Measurements from ENCODE around the gene METTL16.

- TF ChIP-seq, protein P1, sequence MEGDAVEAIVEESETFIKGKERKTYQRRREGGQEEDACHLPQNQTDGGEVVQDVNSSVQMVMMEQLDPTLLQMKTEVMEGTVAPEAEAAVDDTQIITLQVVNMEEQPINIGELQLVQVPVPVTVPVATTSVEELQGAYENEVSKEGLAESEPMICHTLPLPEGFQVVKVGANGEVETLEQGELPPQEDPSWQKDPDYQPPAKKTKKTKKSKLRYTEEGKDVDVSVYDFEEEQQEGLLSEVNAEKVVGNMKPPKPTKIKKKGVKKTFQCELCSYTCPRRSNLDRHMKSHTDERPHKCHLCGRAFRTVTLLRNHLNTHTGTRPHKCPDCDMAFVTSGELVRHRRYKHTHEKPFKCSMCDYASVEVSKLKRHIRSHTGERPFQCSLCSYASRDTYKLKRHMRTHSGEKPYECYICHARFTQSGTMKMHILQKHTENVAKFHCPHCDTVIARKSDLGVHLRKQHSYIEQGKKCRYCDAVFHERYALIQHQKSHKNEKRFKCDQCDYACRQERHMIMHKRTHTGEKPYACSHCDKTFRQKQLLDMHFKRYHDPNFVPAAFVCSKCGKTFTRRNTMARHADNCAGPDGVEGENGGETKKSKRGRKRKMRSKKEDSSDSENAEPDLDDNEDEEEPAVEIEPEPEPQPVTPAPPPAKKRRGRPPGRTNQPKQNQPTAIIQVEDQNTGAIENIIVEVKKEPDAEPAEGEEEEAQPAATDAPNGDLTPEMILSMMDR (IDR thresholded peaks at IDR 0.05; ENCODE audit: insufficient read depth, low read length, poor library complexity, severe bottlenecking): no peak
- TF ChIP-seq EZH2phosphoT487 (conservative IDR thresholded peaks at IDR 0.05; ENCODE audit: low read length): no peak
These were observed 93.1 kb downstream of the METTL16 start for GRCh38 chr17:2418572-2418971.
